ENCODE results near the gene NMBR.

- TF ChIP-seq CTCF (IDR thresholded peaks at IDR 0.05) (peak; percentile 31 to 59 (median 44)), POLR2A (IDR thresholded peaks at IDR 0.05) (no peak)
Observed at GRCh38 chr6:142155895-142156757, 9.2 kb upstream of the NMBR start.
